ENCODE data around the gene C11orf21. TPM values are rescaled to one million over a fixed set of nuclear protein-coding genes. Genes with fewer than 3 reads are reported as not detected.

C11orf21 gene
- polyA plus RNA-seq, 1 donor (not counting 4 experiments of a cell fraction or from before 2014, with no cell fraction given): not detected

GRCh38 chr11:2265396-2265795 lies 36.3 kb downstream of the C11orf21 start:
- FAIRE-seq: no peak
- no peak overlapping the region for H3K27ac ChIP-seq (ENCODE audit: control insufficient read depth, insufficient read depth, low read length)

DNA sequence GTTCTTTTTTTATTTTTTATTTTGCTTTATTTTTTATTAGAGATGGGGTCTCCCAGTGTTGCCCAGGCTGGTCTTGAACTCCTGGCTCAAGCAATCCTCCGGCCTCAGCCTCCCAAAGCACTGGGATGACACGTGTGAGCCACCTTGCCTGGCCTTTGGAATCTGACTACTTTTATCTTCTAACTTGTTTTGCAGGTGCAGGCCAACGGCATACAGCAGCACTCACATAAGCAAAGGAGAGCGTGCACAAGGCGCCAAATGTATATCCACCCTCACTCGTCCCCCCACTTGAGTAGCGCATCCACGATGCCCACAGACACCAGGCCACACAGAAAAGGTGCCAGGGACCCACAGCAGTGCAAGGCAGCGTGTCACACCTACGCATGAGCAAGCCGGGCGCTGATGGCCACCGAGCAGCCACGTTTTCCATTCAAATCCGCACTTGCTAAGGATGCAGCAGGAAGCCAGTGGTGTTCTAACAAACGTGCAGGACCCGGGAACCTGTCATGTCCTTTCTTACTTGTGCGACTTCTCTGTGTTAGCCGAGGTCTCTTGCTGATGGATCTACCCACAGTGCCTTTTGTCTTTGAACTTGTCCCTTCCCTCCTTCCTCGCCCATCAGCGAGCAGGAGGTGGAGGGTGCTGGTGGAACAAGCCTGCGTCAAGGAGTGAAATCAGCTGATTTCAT lies 37.2 kb downstream of the C11orf21 start:
- peaks cover 27% of the 10 kb centered on the region for H3K27me3 ChIP-seq (ENCODE audit: control insufficient read depth, extremely low read depth, insufficient read depth, low read length)
- DNase-seq (ENCODE audit: low read depth, low spot score) (no peak), FAIRE-seq (no peak)
- H3K4me1 ChIP-seq (ENCODE audit: control insufficient read depth, extremely low read depth, insufficient read depth, low read length): no peaks in the 10 kb centered on the region
- no peak overlapping the region for H3K4me2 ChIP-seq (ENCODE audit: control insufficient read depth, extremely low read depth, insufficient read depth, low read depth, low read length)
- no peak overlapping the region for H3K9ac ChIP-seq (ENCODE audit: control insufficient read depth, extremely low read depth, insufficient read depth, low read length)
- H3K79me2 ChIP-seq (ENCODE audit: control insufficient read depth, insufficient read depth, low read length): no peaks in the 10 kb centered on the region
- dilution Hi-C loops (cut with MboI; ENCODE audit: extremely low pct_ligation_motif_present, low sequenced_read_pairs): no loop called here
- no peaks in the 10 kb centered on the region for H3K9me1 ChIP-seq (ENCODE audit: control insufficient read depth, extremely low read depth, insufficient read depth, low read length)
- H3K36me3 ChIP-seq (ENCODE audit: control insufficient read depth in 2 of 2, extremely low read depth in 1 of 2, insufficient read depth in 2 of 2, low read length in 2 of 2): no peaks in the 10 kb centered on the region
- H3K27ac ChIP-seq (ENCODE audit: control insufficient read depth, insufficient read depth, low read length): no peak overlapping the region
- TF ChIP-seq EZH2 (IDR thresholded peaks at IDR 0.05; ENCODE audit: low read length): no peak
- TF ChIP-seq, protein P1, sequence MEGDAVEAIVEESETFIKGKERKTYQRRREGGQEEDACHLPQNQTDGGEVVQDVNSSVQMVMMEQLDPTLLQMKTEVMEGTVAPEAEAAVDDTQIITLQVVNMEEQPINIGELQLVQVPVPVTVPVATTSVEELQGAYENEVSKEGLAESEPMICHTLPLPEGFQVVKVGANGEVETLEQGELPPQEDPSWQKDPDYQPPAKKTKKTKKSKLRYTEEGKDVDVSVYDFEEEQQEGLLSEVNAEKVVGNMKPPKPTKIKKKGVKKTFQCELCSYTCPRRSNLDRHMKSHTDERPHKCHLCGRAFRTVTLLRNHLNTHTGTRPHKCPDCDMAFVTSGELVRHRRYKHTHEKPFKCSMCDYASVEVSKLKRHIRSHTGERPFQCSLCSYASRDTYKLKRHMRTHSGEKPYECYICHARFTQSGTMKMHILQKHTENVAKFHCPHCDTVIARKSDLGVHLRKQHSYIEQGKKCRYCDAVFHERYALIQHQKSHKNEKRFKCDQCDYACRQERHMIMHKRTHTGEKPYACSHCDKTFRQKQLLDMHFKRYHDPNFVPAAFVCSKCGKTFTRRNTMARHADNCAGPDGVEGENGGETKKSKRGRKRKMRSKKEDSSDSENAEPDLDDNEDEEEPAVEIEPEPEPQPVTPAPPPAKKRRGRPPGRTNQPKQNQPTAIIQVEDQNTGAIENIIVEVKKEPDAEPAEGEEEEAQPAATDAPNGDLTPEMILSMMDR (optimal IDR thresholded peaks at IDR 0.05 in 1 of 3, IDR thresholded peaks at IDR 0.05 in 1 of 3, conservative IDR thresholded peaks at IDR 0.05 in 1 of 3; ENCODE audit: extremely low read depth in 1 of 3, insufficient read depth in 2 of 3, low read length in 3 of 3): no peak
- H3K9me3 ChIP-seq (ENCODE audit: control insufficient read depth, low read depth, low read length): no peaks in the 10 kb centered on the region
- no peak overlapping the region for H3K4me3 ChIP-seq (ENCODE audit: control insufficient read depth in 2 of 3, extremely low read depth in 1 of 3, insufficient read depth in 2 of 3, low read depth in 1 of 3, low read length in 3 of 3)
- no peaks in the 10 kb centered on the region for H4K20me1 ChIP-seq (ENCODE audit: control insufficient read depth, extremely low read depth, insufficient read depth, low read length)
- no peak overlapping the region for H2AFZ ChIP-seq (ENCODE audit: control insufficient read depth, low read length)

More at GRCh38 chr11:2265396-2265795, 36.3 kb downstream of the C11orf21 start:
- H4K20me1 ChIP-seq (ENCODE audit: control insufficient read depth, extremely low read depth, insufficient read depth, low read length): no peaks in the 10 kb centered on the region
- no peak overlapping the region for H3K9ac ChIP-seq (ENCODE audit: control insufficient read depth, extremely low read depth, insufficient read depth, low read length)
- dilution Hi-C loops (cut with MboI; ENCODE audit: extremely low pct_ligation_motif_present, low sequenced_read_pairs): no loop called here
- H3K4me1 ChIP-seq (ENCODE audit: control insufficient read depth, extremely low read depth, insufficient read depth, low read length): peaks cover 3% of the 10 kb centered on the region
- no peak for DNase-seq (ENCODE audit: low read depth, low spot score)
- peaks cover 22% of the 10 kb centered on the region for H3K27me3 ChIP-seq (ENCODE audit: control insufficient read depth, extremely low read depth, insufficient read depth, low read length)
- no peak for TF ChIP-seq EZH2 (IDR thresholded peaks at IDR 0.05; ENCODE audit: low read length)
- TF ChIP-seq, protein P1 (optimal IDR thresholded peaks at IDR 0.05 in 1 of 3, IDR thresholded peaks at IDR 0.05 in 1 of 3, conservative IDR thresholded peaks at IDR 0.05 in 1 of 3; ENCODE audit: extremely low read depth in 1 of 3, insufficient read depth in 2 of 3, low read length in 3 of 3): no peak
- H3K79me2 ChIP-seq (ENCODE audit: control insufficient read depth, insufficient read depth, low read length): no peaks in the 10 kb centered on the region
- no peak overlapping the region for H3K4me3 ChIP-seq (ENCODE audit: control insufficient read depth in 2 of 3, extremely low read depth in 1 of 3, insufficient read depth in 2 of 3, low read depth in 1 of 3, low read length in 3 of 3)
- no peaks in the 10 kb centered on the region for H3K9me3 ChIP-seq (ENCODE audit: control insufficient read depth, low read depth, low read length)
- H3K9me1 ChIP-seq (ENCODE audit: control insufficient read depth, extremely low read depth, insufficient read depth, low read length): no peaks in the 10 kb centered on the region
- H2AFZ ChIP-seq (ENCODE audit: control insufficient read depth, low read length): no peak overlapping the region
- no peak overlapping the region for H3K4me2 ChIP-seq (ENCODE audit: control insufficient read depth, extremely low read depth, insufficient read depth, low read depth, low read length)
- H3K36me3 ChIP-seq (ENCODE audit: control insufficient read depth in 2 of 2, extremely low read depth in 1 of 2, insufficient read depth in 2 of 2, low read length in 2 of 2): no peaks in the 10 kb centered on the region
